Left colon (tissue), 2 donors: ENCODE data around the gene PROCR. TPM values are rescaled to one million over a fixed set of nuclear protein-coding genes. Genes with fewer than 3 reads are reported as not detected.
"Not testable (repeated sequence)": the region's sequence is repeated elsewhere in the genome, so short reads cannot be mapped to it uniquely, and the experiment has no call there.

ENCODE experiments used
- ATAC-seq: fragments of 200-7000 bp; cut with Tn5 transposase; one replicate; pipeline ENCODE4 v1.9.1; 2020; ENCODE audit warnings: mild to moderate bottlenecking, moderate library complexity
- DNase-seq, 2 donors: peaks; one replicate each; pipeline ENCODE4 v3.0.0-alpha.2; 2020
- intact Hi-C, 2 donors: fragments of 100-400 bp; cut with DNase I in 1 of 2; cut with micrococcal nuclease in 1 of 2; formaldehyde crosslinking; loops; one replicate each; pipeline versions ENCODE4 v1.11.2 to v1.14.0; 2022; cut with DNase I, micrococcal nuclease
- total RNA-seq, 2 donors: library from RNA; stranded (reverse); fragmentation: NEBNext Ultra II Directional; extraction: Animal tissue kit (Norgen Biotek cat#: 25700); gene quantifications; one replicate each; pipeline ENCODE4 v1.2.1, GENCODE V29; 2021
- donor health status: DM: no; HTN: no; CAD: no.
- donor health status: DM: yes; HTN: yes; CAD: no.

Gene PROCR
- total RNA-seq, 2 donors from 2014 or later = 6.3 to 7.8 TPM

- no peak for DNase-seq
- ATAC-seq = no peak
- intact Hi-C loops = no loop called here
These were observed 15.8 kb downstream of the PROCR start for GRCh38 chr20:35187584-35188190.

GRCh38 chr20:35189223-35189622 is 17.4 kb downstream of the PROCR start:
- DNase-seq, ATAC-seq, intact Hi-C loops: not testable (repeated sequence)

- no peak for DNase-seq
These were observed 18.7 kb downstream of the PROCR start for GRCh38 chr20:35190556-35190955.

DNA sequence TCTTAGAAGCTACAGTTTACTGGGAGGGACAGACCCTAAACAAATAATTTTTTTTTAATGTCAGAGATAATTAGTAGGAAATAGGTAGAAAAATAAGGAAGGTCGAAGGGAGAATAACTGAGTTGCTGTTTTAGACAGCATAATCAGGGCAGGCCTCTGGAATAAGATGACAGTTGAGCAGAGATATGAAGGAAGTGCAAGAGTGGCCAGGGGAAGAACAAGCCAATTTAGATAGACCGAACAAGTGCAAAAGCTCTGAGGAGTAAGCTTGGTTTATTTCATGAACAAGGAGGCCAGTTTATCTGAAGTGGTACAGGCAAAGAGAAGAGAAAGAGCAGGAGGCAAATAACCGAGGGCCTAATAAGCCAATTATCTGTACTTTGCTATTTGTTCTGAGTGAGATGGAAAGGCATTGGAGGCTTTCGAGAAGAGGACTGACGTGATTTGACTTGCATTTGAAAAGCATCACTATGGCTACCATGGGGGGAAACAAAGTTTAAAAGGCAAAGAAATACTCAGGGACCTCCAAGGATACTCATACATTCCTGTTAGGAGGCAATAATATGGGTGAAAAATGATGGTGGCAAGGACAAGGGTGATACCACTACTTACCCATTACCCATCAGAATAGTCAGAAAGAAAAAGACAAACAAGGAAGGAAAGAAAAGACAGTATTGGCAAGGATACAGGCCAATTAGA is 19.7 kb downstream of the PROCR start:
- ATAC-seq = no peak
- intact Hi-C loops = no loop called here
- DNase-seq = no peak

More at GRCh38 chr20:35190556-35190955, 18.7 kb downstream of the PROCR start:
- intact Hi-C loops = no loop called here
- ATAC-seq = no peak

DNA sequence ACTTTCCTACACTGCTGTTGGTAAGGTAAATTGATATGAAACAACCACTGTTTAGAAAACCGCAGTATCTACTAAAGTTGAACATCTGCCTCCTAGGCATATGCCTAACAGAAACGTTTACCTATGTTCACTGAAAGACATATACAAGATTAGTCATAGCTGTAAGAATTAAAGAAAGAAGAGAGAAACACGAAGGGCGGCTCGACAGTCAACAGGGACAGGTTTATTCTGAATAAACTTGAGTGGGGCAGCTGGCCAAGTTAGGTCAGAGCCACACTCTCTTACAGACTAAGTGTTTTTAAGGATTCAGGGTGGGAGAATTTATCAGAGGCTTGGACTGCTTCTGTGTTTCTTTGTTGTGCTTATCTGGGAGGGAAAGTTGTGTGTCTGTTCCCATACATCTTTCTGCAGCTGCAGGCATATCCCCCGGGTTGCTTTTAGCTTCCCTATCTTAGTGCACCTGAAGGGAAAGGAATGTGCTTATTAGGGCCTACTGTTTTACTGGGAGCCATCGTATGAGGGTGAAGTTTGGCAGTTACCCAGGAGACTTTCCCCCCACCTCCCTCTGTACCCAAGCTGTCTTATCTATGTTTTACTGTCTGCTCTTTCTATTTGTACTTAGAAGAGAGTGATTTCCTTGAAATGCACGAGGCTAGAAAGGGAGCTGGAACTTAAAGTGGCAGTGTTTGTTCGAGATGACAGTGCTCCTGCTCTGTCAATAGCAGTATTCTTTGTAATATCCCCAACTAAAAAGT is 20.4 kb downstream of the PROCR start:
- ATAC-seq (peak; percentile 70), DNase-seq (peak in 1 of 2 donors; percentile 34)
- intact Hi-C loops = no loop called here

DNA sequence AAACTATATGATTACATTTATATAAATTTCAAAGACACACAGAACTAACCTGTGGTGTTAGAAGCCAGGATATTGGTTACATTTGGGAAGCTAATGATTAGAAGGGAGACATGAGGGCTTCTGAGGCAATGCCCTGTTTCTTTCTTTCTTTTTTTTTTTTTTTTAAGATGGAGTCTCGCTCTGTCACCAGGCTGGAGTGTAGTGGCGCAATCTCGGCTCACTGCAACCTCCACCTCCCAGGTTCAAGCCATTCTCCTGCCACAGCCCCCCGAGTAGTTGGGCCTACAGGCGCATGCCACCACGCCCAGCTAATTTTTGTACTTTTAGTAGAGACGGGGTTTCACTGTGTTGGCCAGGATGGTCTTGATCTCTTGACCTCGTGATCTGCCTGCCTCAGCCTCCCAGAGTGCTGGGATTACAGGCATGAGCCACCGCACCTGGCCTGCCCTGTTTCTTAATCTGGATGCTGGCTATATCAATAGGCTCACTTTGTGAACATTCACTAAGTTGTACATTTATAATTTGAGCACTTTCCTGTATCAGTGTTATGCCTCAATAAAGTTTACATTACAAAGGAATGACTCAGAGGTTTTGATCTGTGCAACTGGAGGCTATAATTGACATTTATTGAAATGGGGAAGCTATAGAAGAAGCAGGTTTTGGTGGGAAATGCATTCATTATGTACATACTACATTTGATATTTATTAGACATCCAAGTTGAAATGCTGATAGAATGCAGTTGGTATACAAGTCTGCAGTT is 21.3 kb downstream of the PROCR start:
- intact Hi-C loops, DNase-seq: not testable (repeated sequence)
- ATAC-seq = peak; percentile 64

GRCh38 chr20:35196313-35196712 is 24.4 kb downstream of the PROCR start:
- intact Hi-C loops = no loop called here
- no peak for ATAC-seq
- DNase-seq = no peak

DNA sequence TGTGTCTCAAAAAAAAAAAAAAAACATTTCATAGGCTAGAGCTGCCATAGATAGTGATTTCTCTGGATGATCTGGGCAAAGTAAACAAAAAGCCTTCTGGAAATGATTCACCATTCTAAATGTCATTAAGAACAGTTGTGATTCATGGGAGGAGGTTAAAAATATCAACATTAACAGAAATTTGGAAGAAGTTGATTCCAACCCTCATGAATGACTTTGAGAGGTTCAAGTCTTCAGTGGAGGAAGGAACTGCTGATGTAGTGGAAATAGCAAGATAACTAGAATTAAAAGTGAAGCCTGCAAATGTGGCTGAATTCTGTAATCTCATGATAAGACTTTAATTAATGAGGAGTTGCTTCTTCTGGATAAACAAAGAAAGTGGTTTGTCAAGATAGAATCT is 27.9 kb downstream of the PROCR start:
- DNase-seq = no peak
- ATAC-seq = no peak
- intact Hi-C loops = loop anchor here in 1 of 2 donors (10.0 kb wide), 1 partner anchor 55 kb away; the partner anchor contains the start of gene EDEM2

GRCh38 chr20:35200267-35200666 is 28.4 kb downstream of the PROCR start:
- no peak for DNase-seq
- ATAC-seq = no peak
- intact Hi-C loops = loop anchor here in 1 of 2 donors (10.0 kb wide), 1 partner anchor 55 kb away; the partner anchor contains the start of gene EDEM2

GRCh38 chr20:35201467-35201866 is 29.6 kb downstream of the PROCR start:
- not testable (repeated sequence) for ATAC-seq, DNase-seq
- intact Hi-C loops = loop anchor here in 1 of 2 donors (10.0 kb wide), 1 partner anchor 57 kb away; the partner anchor contains the start of gene EDEM2

DNA sequence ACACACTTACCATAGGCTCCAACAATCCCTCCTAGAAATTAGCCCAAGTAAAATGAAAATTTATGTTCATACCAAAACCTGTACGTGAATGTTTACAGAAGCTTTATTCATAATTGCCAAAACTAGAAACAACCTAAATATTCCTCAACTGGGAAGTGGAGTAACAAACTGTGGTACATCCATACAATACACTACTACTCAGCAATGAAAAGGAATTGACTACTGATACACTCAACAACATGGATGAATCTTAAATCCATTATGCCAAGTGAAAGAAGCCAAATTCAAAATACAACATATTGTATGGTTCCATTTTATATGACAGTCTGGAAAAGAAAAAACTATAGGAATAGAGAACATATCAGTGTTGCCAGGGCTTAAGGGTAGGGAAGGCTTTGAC is 34.9 kb downstream of the PROCR start:
- DNase-seq (no peak), ATAC-seq (no peak)
- intact Hi-C loops = loop anchor here in 1 of 2 donors (10.0 kb wide), 1 partner anchor 62 kb away; the partner anchor contains the start of gene EDEM2

- intact Hi-C loops = loop anchor here in 1 of 2 donors (10.0 kb wide), 1 partner anchor 63 kb away; the partner anchor contains the start of gene EDEM2
- ATAC-seq (peak; percentile 96), DNase-seq (peak; percentile 73 to 90)
These were observed 36.2 kb downstream of the PROCR start for GRCh38 chr20:35207950-35208611.

DNA sequence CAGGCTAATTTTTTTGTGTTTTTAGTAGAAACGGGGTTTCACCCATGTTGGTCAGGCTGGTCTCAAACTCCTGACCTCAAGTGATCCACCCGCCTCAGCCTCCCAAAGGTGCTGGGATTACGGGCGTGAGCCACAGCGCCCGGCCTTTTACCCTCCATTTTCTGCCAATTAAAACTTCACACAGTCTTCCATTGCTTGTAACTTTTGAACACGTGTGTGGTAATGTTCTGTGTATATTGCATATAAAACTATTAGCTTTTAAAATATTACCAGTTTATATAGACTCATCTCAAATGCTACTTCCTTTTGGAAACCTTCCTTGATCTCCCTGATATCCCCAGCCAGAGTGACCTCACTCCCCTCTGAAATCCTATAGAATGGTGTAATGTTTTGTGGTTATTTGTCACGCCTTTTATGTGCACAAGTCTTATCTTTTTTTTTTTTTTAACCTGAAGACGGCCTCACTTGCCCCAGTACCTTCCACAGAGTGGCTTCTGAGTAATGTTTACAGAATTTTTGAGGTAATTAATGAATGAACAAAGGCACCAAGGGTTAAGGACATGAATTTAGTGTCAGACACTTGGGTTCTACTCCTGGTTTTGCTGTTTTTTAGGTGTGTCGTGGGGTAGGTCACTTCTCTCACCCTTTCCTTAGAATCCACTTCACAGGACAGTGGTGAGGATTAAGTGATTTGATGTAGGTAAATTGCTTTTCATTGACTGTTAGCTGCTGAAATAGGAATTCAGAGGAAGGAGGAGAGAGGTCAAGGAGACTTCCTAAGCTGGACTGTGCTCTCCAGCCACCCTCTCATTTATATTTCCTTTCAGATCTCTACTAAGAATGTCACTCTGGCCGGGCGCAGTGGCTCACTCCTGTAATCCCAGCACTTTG is 43.4 kb downstream of the PROCR start:
- intact Hi-C loops = no loop called here
- ATAC-seq = peak; percentile 57
- no peak for DNase-seq

GRCh38 chr20:35216541-35216940 is 44.7 kb downstream of the PROCR start:
- ATAC-seq (no peak), DNase-seq (no peak)
- intact Hi-C loops = no loop called here

DNA sequence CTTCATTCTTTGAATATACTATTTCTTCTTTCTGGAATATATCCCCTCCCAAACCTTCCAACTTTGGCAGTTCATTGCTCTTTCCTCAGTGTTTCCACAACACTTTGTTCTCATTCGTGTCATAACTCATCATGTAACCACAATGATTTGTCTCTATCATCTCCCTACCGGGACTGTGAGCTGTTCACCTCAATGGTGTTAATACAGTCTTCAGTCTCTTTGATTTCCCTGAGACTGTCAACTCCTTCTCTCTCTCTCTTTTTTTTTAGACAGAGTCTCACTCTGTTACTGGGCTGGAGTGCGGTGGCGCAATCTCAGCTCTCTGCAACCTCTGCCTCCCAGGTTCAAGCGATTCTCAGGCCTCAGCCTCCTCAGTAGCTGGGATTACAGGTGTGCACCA is 52.1 kb downstream of the PROCR start:
- ATAC-seq = no peak
- no peak for DNase-seq
- intact Hi-C loops = no loop called here

DNA sequence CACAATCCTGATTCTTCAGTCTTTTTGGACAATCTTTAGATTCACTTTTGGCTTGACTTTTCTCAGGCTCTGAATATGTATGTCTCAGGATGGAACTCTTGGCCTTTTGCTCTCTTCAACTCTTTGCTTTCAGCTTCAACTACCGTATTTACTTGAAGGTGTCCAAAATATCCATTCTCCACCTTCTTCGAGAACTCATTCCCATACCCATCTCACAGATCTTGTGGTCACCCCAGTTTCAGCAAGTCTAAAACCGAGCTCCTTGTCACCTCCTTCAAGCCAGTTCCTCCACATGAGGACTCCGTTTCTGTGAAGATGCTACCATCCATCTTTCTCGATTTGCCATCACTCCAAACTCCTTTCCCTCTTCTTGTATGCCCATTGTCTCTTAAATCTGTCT is 52.7 kb downstream of the PROCR start:
- intact Hi-C loops = no loop called here
- DNase-seq (no peak), ATAC-seq (no peak)
